LNCAP (cell line): ENCODE measurements around the gene RTN4RL2.

Source experiments
- TF ChIP-seq, protein P1 (sequence below): fragments of 450-650 bp; IDR thresholded peaks from 2 replicates; pipeline ENCODE4 v1.5.1; 2017; ENCODE audit warnings: mild to moderate bottlenecking

The RTN4RL2 gene

GRCh38 chr11:57446055-57446454 lies 14.3 kb upstream of the RTN4RL2 start:
- TF ChIP-seq, protein P1, sequence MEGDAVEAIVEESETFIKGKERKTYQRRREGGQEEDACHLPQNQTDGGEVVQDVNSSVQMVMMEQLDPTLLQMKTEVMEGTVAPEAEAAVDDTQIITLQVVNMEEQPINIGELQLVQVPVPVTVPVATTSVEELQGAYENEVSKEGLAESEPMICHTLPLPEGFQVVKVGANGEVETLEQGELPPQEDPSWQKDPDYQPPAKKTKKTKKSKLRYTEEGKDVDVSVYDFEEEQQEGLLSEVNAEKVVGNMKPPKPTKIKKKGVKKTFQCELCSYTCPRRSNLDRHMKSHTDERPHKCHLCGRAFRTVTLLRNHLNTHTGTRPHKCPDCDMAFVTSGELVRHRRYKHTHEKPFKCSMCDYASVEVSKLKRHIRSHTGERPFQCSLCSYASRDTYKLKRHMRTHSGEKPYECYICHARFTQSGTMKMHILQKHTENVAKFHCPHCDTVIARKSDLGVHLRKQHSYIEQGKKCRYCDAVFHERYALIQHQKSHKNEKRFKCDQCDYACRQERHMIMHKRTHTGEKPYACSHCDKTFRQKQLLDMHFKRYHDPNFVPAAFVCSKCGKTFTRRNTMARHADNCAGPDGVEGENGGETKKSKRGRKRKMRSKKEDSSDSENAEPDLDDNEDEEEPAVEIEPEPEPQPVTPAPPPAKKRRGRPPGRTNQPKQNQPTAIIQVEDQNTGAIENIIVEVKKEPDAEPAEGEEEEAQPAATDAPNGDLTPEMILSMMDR, result no peak

- TF ChIP-seq, protein P1, result no peak
Measured at GRCh38 chr11:57453543-57454177, 6.7 kb upstream of the RTN4RL2 start.

DNA sequence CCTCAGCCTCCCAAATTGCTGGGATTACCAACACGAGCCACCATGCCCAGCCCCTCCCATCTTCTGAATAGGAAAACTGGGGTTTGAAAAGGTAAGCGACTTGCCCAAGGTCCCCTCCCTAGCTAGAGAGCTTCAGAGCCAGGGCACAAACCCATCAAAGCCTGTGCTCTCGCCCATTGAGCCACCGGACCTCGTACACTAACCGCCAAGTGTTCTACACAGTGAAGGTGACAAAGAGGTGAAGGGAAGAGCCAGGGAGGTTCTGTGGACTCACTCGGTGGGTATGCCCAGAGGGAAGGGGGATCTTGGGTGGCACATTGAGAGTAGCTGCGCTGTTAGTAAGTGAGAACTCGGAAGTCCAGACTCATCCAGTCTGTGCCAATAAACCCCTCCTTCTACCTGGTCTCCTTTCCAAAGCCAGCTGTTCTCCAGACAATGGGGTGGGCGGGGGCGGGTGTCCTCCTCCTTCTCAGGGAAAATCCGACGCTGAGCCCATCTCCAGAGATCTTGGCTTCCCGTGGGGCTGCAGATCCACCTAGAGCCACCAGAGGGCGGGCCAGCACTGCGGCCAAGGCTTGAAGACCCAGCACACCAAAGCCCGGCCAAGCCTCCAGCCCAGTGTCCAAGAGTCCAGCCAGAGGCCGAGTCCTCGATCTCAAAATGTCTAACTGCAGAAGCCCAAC lies 3.2 kb upstream of the RTN4RL2 start:
- TF ChIP-seq, protein P1, result peak; percentile 93

GRCh38 chr11:57457643-57458023 lies 2.7 kb upstream of the RTN4RL2 start:
- TF ChIP-seq, protein P1, result no peak

DNA sequence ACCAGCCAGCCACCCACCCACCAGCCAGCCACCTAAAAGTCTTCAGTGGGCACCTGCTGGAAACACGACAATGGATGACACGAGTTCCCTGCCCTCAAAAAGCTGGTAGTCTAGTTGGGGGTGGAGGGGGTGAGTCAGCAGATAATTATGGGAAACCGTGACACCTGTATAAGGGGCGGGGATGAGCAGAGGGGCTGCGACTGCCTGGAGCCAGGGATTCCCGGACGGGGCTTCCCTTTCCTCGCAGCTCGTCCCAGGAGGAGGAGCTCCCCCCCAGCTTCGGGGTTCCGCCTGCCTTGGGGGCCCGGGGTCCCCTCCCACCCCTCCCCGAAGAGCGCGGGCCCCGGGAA lies 2.3 kb upstream of the RTN4RL2 start:
- TF ChIP-seq, protein P1, result no peak

DNA sequence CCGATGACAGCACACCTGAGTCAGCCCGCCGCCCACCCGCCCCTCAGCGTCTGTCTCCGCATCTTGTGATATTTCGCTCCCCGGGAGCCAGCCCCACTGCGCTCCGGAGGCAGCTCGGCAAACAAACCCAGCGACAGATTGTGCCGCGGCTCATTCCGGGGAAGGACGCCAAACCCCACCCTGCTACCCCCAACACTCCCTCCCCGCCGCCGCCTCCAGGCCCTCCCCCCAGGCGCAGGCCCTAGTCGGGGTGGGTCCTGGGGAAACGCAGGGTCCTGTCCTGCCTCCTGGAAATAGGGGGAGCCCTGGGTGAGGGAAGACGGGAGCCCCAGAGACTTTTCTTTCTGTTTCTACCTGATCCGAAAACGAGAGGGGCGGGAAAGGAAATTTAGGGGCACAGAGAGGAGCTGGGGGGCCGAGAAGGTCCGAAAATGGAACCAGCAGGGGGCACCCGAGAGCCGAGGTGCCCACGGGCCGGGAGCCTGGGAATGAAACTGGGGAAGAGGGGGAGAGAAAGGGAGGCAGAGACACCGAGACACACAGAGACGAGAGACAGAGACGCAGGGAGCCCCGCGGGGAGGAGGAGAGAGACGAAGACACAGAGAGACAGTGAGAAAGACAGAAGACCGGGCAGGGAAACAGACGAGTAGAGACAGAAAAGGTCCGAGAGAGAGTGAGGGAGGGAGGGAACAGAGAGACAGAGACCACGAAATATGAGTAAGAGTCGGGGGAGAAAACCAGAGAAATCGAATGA lies 1.7 kb upstream of the RTN4RL2 start:
- TF ChIP-seq, protein P1, result peak; percentile 95

DNA sequence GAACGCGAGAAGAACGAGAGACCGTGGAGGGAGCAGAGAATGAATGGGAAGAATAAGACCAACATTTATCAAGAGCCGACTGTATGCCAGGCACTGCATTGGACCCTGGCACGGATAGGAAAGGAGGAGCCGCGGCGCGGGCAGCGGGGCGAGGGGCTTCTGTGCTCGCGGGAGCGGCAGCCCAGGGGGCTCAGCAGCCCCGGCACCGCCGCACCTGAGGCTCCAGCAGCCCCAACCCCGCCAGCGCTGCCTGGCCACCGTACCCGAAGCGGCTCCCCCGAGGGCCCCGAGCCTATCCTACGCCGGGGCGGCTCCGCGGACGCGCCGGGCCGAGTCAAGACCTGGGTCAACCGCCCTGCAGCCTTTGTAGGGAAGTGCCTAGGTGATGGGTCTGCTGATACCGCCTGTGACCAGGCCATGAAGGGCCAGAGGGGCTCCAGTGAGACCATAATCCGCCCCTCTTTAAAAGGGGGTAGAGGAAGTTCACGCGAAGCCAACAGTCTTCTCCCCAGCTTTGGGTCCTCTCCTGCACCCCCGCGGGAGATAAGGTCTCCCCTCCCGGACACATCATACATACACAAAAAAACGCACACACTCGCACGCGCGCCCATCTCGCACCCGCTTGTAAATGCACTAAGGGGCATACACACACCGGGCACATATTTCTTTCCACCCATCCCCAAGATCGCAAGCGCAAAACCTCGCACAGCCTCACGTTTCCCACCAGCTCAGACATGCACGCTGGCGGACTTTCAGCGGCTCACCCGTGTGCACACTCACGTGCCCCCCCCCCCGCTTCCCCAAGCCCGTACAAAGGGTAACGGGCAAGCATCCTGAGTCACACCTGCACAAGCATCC lies 935 bp upstream of the RTN4RL2 start:
- TF ChIP-seq, protein P1, result no peak
